Left ventricle myocardium superior (tissue), 1 donor: ENCODE measurements around the gene BMP2K. TPM values are rescaled to one million over a fixed set of nuclear protein-coding genes. Genes with fewer than 3 reads are reported as not detected.

Experiments
- ATAC-seq: fragments of 200-7000 bp; cut with Tn5 transposase; one replicate; pipeline ENCODE4 v1.9.1; 2020; ENCODE audit warnings: mild to moderate bottlenecking, moderate library complexity
- DNase-seq: peaks from one replicate; pipeline ENCODE4 v3.0.0-alpha.2; 2020
- intact Hi-C: fragments of 100-400 bp; cut with micrococcal nuclease; formaldehyde crosslinking; loops from one replicate; pipeline ENCODE4 v1.11.0; 2022
- microRNA-seq: library from miRNA; unstranded; fragments of <30 nt; microRNA quantifications from one replicate; pipeline ENCODE4 v1.2.0, GENCODE V29; 2020; ENCODE audit warnings: borderline number of aligned reads
- total RNA-seq: library from RNA; stranded (reverse); fragmentation: NEBNext Ultra II Directional; extraction: Animal tissue kit (Norgen Biotek cat#: 25700); gene quantifications from one replicate; pipeline ENCODE4 v1.2.1, GENCODE V29; 2021
- donor health status: DM: no; HTN: yes; CAD: no; lungs with severe emphysema.

BMP2K gene
- total RNA-seq, 1 donor from 2014 or later: 38.7 TPM

- ATAC-seq (peak; percentile 55), DNase-seq (no peak)
- intact Hi-C loops: loop anchor here (5.0 kb wide), 1 partner anchor 1264 kb away; no protein-coding TSS in a partner anchor
Observed at GRCh38 chr4:78953231-78953630, 177.1 kb downstream of the BMP2K start.

DNA sequence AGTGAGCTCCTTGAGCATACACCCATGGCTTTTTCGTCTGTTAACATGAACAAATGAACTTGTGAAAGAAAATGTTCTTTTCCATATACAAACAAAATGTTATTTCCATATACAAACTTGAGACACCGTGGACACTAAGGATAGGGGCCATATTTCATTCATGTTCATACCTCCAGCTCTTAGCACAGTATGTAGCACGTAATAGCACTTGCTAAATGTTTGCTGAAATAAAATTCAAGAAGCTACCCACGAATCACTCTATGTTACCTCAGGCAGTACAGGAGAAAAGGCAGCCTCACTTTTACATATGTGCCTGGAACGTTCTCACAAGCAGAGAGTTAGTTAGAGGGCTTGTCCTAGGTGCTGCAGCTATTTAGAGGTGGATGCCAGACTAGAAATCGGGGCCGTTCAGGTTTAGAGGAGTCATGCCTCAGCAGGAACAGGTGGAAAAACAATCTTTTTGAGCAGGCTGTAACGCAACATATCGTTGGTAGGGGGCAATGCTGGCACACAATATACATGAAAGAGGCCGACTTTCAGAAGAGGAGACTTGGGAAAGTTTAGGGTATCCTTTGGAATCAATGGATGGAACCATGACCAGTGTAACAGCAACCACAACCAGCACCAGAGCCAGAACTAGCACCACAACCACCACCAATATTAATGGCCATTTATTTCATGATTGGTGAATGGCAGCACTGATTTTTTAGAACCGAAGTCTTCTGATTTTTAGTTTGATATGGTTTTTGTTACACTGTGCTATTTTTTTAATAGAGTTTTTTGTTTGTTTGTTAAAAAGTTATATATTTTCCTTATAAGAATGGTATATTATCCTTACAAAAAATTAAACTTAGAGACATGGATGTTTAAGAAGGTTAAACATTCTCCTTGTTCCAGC lies 177.9 kb downstream of the BMP2K start:
- no peak for ATAC-seq
- intact Hi-C loops: loop anchor here (5.0 kb wide), 1 partner anchor 1263 kb away; no protein-coding TSS in a partner anchor
- DNase-seq: no peak

DNA sequence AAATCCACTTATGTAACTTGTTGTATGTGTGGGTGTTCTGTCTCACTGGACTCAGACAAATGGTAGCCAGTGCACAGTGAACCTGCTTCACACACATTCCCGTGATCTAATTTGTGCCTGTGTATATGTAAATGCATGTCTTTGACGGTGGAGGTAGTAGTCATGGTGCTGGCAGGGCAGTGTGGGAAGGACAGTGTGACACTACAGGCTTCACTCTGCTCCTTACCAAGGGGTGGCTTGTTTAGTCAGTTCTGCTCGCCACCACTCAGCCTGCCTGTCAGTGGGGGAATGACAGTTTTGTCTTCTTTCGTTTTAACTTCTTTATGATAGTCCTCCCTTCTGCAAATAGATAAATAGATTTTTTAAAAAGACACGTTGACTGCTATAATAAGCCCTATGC lies 180.8 kb downstream of the BMP2K start:
- intact Hi-C loops: no loop called here
- no peak for ATAC-seq
- no peak for DNase-seq

DNA sequence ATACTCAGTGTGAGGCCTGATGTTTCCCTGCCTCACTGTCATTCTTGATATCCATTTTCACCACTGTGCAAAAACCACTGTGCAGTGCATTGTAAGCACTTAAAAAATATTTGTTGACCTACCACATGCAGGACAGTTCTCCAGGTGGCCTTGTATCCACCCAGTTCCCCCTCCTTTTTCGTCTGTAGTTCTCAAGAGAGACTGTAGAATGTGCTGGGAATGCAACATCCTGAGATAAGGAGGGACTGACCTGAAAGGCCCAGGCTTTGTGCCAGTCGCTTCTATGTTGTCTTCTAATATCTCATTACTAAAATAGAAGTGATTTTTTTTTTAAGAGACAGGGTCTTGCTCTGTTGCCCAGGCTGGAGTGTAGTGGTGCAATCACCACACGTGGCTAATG lies 184.8 kb downstream of the BMP2K start:
- intact Hi-C loops: no loop called here
- no peak for ATAC-seq
- no peak for DNase-seq

Small RNA genes lying within 50 kb of the gene (microRNA-seq; reads per million reads assigned to microRNA genes)
- gene MIR5096: not detected

Other genes with a start within 250 kb of the BMP2K start
- 39.6 TPM for gene ANXA3, start 224.6 kb upstream of the BMP2K start, total RNA-seq
- 9.5 TPM for gene PAQR3, start 163.1 kb downstream of the BMP2K start, total RNA-seq